ENCODE data around the gene WSCD1.

WSCD1 gene

DNA sequence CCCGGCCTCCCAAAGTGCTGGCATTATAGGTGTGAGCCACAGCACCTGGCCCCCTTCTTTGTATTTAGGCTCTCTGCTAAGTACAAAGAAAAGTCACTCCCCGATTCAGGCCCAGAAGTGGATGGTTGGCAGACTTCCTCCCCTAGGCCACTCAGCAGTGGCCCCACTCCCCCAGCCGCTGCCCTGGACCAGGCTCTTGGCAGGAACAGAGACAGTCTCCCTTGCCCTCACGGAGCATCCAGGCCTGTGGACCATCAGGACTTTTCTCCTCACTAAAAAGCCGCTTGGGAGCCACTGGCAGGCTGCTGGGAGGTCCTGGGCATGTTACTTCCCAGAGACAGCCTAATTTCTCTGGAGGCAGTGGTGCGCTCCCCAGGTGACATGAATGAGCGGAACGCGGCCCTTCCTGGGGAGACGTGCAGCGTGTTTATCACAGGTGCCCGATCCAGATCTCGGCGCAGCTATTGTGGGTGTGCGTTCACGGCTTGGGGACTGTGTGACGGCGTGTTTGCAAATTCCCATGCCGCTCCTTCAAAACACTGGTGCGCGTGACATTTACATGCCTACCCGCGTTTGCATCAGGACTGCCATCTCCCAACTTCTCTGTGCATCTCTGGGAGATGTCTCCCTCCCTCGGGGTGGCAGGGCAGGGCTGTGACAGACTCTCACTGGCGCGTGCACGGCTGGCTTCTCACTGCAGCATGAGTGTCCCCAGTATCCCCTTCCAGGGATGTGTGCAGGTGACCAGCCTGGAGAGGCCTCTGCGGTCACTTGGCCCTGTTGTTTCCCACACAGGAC lies 16.6 kb downstream of the WSCD1 start:
- DNase-seq: no peak

DNA sequence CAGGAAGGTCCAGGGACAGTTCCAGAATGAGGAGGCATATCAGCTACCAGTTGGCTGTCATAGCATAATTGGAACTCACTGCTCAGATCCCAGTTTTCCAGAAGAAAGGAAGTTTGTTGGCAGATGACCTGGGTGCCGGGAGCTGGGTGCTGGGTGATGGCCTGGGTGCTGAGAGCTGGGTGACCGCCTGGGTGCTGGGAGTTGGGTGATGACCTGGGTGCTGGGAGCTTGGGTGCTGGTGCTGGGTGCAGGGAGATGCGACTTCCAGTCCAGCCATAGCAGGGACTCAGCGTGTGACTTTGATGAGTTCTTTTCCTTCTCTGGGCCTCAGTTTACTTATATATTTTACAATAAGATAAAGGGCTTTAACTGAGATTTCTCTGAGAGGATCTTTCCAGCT lies 18.0 kb downstream of the WSCD1 start:
- DNase-seq: no peak

DNA sequence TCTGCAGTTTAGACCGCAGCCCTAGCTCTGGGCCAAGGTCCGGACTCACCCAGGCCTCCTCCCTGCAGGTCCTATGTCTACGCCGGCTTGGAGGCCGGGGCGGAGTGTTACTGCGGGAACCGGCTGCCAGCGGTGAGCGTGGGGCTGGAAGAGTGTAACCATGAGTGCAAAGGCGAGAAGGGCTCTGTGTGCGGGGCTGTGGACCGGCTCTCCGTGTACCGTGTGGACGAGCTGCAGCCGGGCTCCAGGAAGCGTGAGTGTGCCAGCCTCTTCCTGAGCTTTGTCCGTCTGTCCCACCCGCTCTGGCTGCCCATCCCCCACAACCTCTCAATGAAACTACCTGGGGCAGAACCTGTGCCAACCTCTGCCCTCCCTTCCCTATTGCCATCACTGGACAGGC lies 20.1 kb downstream of the WSCD1 start:
- no peak for DNase-seq

DNA sequence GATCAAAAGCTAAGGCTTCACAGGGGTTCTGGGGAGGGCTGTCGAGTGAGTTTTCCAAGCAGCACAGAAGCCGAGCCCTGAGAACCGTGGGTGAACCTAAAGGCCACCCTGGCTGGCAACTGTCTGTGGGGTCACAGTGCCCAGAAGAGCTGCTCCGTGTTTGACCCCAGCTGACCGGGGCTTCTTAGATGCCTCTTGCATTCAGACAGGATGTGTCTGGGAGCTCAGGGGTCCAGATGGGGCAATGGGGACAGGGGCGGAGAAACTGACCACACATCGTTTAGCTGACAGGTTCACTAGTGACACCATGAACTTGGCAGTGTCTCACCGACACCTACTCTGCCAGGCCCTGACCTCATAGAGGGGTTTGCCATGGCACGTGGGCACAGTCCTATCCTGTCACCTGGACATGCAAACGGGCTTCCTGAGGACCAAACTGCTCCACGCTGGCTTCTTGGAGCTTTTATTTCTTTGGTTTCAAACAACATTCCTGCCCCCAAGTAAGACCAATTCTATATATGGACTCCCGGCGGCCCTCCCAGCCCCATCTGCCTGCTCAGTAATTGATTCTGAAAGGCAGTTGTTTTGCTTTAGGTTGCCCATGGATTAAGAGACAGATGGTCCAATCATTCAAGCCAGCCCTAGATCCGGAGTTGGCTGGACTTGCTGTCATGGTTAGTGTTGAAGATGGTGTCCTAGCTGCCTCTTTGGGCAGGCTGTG lies 22.2 kb downstream of the WSCD1 start:
- DNase-seq: no peak

DNA sequence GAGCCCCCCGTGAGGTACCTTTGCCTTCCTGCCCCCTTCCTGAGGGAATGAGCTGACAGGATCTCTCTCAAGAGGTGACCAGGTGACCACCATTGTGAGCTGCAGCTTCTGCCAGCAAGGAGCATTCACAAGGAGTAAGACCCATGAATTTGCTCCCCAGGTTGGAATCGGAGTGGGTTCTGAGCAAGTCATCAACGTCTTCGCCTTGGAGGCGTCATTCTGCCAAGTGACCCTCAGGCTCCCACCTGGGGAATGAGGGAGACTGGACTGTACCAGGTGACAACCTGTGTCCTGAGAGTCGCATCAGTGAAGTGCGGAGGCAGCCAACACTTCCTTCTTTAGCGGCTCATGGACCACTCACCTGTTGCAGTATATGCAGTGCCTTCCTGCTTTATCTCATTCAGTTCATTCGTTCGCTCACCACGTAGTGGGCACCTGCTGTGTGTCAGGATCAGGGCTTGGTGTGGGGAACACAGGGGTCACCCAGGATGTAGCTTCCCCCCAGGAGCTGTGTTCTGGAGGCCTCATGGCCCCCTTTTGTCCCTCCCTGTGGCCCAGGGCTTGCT lies 22.8 kb downstream of the WSCD1 start:
- DNase-seq: no peak

DNA sequence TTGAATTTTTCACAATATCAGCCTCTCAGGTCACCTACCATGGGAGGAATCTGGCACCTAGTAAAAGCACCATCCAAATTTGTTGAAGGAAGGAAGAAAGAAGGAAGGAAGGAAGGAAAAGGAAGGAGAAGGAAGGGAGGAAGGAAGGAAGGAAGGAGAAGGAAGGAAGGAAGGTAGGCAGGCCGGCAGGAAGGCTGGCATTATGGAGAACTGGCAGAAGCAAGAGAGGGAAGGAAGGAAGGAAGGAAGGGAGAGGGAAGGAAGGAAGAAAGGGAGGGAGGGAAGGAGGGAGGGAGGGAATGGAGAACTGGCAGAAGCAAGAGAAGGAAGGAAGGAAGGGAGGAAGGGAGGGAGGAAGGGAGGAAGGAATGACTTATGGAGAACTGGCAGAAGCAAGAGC lies 24.3 kb downstream of the WSCD1 start:
- DNase-seq: no peak

DNA sequence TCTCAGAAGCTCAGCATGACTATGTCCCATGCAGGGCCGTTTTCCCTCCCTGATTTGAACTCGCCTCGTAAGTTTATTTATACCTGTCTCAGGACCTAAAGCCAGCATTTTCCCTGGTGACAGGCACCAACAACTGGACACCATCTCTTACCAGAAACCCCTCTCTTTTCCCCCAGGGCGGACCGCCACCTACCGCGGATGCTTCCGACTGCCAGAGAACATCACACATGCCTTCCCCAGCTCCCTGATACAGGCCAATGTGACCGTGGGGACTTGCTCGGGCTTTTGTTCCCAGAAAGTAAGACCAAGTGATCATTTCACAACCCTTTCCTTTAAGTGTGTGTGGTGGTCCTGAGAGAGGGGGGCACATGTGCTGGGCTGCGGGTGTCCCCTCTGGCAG lies 24.7 kb downstream of the WSCD1 start:
- DNase-seq: no peak

DNA sequence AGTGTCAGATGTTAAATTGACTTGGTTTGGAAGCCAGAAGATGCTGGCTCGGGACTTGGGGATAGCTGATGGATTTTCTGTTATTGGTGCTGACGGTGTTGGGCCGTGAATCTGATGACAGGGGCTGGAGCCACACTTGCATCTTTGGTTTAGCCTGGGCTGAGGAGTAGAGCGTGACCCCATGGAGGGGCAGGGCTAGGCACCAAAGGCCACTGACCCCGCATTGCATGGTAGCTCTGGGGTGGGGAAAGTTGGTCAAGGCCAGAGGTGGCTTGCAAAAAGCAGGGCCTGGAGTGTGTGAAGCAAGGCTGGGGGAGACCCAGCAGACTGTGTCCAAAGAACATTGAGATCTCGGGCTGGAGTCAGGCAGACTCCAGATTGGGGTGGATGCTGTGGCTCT lies 25.3 kb downstream of the WSCD1 start:
- no peak for DNase-seq

DNA sequence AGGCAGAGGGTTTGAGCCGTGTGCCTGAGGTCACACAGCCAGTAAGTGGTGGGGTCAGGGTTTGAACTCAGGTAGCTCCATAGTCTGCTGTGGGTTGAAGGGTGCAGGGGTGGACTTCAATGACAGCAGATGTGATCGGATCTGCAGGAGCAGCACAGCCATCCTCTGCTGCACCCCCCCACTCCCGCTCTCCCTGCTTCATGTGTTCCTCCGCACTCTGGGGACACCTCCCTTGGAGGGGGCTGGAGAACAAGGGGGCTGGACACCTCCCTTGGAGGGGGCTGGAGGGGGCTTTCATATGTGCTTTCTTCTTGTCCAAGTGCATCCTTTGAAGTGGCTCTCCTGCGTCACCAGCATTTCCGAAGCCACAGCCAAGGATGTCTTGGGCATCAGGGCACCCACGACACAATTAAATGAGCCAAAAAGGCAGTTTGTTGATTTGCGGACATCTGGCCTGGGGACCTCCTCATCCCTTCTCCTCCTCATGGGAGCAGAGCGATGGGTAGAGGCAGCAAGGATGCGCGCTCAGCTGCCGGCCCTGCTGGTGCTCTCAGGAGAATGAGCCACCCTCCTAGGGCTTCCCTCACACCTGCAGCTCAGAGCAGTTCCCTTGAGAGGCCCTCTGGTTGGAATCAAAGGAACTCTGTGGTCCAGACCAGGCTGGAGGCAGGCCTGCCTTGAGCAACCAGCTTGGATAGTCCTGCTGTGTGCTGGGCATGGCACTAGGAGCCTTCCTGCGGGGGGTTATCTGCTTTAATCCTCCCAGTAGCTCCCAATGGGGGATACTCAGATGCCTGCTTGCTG lies 26.2 kb downstream of the WSCD1 start:
- DNase-seq: no peak

DNA sequence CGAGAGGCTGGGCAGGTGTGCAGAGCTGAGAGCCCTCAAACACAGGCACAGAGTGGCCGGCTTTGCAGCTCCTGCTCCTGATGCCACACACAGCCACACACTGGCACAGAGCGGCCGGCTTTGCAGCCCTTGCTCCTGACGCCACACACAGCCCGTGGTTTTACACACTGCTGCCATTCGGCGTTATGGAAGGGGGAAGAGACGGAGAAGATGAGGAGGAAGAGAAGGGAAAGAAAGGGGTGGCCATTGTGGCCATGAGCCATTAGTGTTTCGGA lies 26.8 kb downstream of the WSCD1 start:
- DNase-seq: no peak

DNA sequence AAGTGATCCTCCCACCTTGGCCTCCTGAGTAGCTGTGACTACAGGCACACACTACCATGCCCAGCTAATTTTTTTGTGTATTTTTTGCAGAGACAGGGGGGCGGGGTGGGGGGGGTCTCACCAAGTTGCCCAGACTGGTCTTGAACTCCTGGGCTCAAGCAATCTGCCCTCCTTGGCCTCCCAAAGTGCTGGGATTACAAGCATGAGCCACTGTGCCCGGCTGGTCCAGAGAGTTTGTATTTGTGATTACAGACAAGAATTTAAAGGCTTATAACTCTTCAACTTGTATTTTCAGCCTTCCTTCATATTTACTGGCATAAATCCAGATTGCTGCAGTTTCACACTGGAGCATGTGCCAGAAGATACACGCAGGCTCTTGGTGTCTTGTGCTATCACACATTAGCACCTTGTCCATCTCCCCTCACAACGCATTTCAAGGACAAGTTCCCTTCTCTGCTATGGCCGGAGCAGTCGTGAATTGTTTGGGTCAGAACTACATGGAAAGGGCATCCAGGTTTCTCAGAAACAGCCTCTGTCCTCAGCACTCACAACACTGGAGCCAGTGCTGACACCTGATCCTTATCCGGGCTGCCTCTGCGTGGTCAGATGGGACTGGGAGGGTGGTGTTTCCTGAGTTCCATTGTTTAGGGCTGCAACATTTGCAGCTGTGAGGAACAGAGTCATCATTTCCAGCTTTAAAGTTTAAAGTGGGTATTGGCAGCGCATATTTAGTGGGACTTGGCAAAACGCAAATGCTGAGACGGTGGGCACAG lies 28.1 kb downstream of the WSCD1 start:
- no peak for DNase-seq

DNA sequence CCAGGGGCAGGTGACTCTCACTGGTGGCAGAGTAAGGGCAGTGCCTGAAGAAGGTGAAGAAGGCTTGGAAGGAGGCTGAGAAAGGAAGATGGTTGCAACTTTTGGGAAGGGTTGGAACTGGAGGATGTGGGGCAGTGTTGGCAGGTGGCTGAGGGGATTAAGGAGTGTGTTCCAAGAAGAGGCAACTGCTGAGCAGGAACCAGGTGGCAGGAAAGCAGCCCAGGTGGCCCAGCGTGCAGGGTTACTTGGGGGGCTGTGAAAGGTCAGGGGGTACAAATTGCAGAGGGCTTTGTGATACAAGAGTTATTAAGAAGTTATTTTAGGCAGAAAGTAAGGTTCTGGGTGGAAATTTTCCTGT lies 28.6 kb downstream of the WSCD1 start:
- no peak for DNase-seq

DNA sequence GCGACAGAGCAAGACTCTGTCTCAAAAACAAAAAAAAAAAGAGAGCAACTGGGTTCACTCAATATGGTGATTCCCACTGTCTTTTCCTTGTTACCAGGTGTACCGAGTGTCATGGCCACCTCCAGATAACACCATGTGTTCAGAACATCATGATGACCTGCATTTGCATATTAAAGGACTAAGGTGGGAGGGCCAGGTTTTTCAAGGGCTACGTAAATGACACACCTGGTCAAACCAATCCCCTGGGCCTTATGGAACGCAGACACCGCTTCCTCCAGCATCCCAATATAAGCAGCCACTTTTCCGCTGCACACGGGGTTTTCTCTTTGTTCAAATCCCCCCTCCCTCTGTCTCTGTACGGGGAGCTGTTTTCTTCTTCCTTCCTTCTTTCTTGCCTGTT lies 29.3 kb downstream of the WSCD1 start:
- DNase-seq: no peak

DNA sequence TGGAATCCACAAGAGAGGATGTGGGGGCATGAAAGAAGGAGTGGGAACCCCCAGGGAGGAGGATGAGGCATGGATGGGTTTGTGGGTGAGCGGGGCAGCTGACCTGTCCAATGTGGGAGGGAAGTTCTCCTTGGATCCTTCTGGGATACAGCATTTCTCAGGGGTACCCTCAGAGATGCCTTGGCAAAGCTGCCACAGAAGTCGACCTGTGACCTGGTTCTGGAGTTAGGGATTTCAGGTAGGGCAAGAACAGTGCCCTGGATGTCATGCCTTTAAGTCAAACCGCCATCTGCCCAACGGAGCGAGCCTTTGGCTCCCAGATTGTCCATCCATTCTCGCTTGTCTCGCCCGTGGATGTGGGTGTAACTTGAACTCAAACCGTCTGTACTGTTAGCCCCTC lies 30.0 kb downstream of the WSCD1 start:
- no peak for DNase-seq

DNA sequence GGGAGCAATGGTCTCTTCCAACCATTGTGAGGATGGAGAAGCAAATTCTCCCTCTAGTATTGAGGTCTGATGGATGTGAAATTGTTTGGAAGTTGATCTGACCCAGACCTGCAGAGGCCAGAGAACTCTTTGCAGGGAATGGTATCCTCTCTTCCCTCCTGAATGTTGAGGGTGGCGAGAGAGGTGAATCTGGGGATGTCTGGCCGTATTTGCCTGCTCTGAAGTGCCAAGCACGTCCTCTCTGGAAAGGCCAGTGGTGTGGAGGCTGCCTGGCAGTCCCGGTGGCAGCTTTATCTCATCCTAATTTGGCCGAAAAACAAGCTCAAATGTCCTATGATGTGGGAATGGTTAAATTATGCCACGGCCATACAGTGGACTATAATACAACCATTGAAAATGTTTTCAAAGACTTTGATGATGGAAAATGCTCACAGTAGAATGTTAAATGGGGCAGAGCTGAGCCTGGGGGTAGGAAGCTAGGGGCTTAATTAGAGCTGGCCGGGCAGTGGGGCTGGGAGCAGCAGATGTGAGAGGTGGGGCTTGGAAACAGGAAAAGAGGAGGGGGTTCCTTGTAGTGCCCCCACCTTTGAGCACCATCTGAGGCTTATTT lies 30.8 kb downstream of the WSCD1 start:
- DNase-seq: no peak

DNA sequence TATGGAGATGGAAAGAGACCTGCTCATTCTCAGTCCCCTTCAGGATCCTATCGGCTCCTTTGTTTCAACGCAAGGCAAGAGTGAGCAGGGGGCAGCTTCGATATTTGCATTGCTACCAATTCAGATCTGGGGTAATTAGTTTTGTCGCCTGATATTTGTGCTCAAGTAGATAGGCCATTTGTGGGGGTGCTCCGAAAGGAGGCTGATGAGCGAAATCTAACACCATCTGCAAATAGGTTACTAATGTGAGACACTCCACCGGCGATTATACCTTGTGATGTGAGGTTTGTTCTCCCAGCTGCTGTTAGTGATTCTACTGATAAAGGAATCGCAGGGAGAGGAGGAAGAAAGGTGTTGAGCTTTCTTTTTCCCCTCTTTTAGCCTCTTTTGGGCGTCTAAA lies 31.5 kb downstream of the WSCD1 start:
- no peak for DNase-seq

DNA sequence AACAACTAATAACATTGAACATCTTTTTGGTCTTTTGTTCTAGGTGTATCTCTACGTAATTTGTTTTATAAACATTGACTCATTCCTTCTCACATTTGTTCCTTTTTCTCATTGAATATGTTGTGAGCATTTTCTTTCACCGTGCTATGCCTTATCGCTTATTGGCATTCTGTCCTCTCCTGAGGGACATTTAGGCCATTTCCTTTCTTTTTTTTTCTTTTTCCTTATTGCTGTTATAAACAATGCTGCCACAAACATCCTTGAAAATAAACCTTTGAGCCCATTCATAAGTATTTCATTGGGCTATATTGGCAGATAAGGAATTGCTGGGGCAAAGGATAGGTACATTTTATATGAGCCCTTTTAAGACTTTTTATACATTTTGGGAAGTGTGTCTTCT lies 32.4 kb downstream of the WSCD1 start:
- no peak for DNase-seq

DNA sequence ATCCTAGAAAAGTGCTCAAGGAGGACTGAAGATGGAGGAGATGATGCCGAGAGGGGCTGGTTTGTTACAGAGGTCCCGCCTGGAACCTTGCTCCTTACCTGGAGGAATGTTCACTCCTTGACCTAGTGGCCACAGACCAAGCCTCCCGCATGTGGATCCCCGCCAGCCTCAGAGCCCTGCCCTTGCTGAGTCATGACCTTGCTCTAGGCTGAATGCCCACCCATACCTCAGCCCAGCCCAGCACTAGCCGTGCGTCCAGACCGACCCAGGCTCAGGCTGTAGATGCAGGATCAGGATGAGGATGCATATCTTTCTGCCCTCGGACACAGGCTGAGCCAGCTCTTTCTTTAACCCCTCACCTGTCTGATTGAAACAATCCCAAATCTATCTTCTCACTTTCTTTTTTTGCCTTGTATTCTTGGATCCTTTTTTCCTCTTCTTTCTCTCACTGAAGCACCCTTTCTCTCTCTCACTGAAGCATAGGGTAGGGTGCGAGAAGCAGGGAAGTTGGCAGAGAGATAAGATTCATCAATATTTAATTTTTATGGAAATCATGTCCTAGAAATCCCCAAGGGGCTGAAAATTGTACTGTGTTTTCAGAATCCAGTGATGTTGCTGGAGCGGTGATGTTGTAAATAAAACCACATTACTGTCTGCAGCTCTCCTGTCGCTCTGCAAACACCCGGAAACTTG lies 34.9 kb downstream of the WSCD1 start:
- DNase-seq: no peak

DNA sequence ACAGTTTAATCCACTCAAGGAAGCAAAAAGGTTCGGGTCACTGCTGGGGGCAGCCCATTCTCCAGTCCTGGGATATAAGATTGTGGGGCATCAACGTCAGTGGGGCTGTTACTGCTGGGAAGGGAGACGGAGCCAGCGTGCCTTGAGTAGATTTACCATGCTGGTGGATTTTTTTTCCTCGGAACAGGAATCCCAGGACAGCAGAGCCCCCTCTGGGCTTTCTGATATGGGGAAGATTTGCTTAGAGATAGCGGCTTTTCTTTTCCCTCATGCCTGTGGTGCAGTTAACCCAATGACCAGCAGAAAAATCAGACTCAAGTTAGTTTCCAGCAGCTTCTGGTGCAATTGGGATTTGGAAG lies 35.4 kb downstream of the WSCD1 start:
- DNase-seq: no peak

DNA sequence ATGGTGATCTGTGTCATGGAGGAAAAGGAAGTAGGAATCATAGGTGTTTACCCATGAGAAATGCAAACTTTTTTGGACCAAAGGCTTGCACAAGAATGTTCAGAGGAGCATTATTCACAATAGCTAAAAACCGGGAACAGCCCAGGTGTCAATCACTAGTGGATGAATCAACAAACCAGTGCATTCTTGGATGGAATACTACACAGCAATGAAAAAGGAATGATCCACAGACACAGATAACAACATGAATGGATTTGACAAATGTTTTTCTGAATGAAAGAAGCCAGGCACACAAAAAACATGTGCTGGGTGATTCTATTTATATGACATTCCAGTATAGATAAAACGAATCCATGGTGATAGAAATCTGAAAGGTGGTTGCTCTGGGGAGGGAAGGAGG lies 36.0 kb downstream of the WSCD1 start:
- DNase-seq: no peak

DNA sequence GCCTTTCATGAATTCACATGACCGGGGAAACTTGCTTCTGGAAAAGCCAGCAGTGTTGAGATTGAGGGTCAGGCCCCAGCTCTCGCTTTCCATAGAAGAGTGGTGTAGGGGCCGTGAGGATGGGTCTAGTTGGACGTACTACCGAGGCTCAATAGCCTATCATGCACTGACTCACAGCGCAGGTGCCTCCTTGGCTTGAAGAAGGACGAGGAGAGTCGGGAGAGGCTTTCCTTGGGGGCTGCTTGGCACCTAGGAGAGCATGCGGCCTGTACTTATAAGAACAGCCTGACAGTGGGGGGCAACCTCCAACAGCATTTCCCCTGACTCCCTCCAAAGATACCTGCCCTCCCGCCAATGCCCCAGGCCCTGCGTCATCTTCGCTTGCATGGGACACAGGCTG lies 37.6 kb downstream of the WSCD1 start:
- DNase-seq: no peak

DNA sequence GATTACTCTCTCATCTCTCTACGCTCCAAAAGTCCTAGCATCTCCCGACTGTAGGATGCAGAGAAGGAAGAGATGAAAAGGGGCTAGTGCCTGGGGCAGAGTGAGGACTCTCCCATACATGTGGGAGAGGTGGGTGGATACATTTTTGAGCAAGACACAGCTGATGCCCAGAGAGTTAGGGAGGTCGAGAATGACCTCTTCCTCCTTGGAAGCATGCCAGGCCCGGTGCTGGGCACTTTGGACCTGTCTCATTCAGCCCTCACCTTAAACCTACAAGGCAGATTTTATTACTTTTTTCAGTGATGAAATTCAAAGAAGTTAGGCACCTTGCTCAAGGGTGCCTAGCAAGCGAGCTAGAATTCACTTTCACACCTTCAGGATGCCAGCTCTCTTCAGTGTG lies 38.2 kb downstream of the WSCD1 start:
- DNase-seq: no peak

Measured in hematopoietic multipotent progenitor cell treated with erythropoietin and hydrocortisone succinate and interleukin-3 and kit ligand, for 8 days (in vitro differentiated cells).